OCI-LY3 (cell line): ENCODE results near the gene SLC26A8.
A peak's percentile ranks its signal among the peaks of the same experiment; 100 is the strongest.
"Not testable (repeated sequence)": the region's sequence is repeated elsewhere in the genome, so short reads cannot be mapped to it uniquely, and the experiment has no call there.

ENCODE experiments used
- H2AFZ ChIP-seq: fragments of 200-600, 300-600 bp; shearing (Covaris generic); 2 replicates; pipeline ENCODE4 v1.6.0; 2014; ENCODE audit warnings: antibody characterized with exemption, low read depth, low read length
- H3K27ac ChIP-seq: fragments of 200-600, 300-600 bp; sonication (generic); 2 replicates; pipeline ENCODE4 v1.5.1; 2014; ENCODE audit warnings: mild to moderate bottlenecking, low read length, moderate library complexity, mixed read lengths
- H3K27me3 ChIP-seq: fragments of 200-600, 300-600 bp; sonication (generic); 2 replicates; pipeline ENCODE4 v1.6.1; 2014; ENCODE audit warnings: low read depth, low read length, mixed read lengths
- H3K36me3 ChIP-seq: fragments of 200-600, 300-600 bp; sonication (generic); replicated peaks from 2 replicates; pipeline ENCODE3; 2014; ENCODE audit warnings: low read depth, low read length, mixed read lengths
- H3K4me1 ChIP-seq: fragments of 300-600, 200-600 bp; sonication (generic); 2 replicates; pipeline ENCODE4 v1.6.1; 2014; ENCODE audit warnings: low read length, mixed read lengths
- H3K4me2 ChIP-seq: fragments of 200-600, 300-600 bp; sonication (generic); 2 replicates; pipeline ENCODE4 v1.6.1; 2014; ENCODE audit warnings: low read length, mixed read lengths
- H3K4me3 ChIP-seq: fragments of 300-600, 200-600 bp; sonication (generic); 2 replicates; pipeline ENCODE4 v1.5.1; 2014; ENCODE audit warnings: antibody characterized with exemption, mild to moderate bottlenecking, low read length, moderate library complexity
- H3K79me2 ChIP-seq: fragments of 300-600, 200-600 bp; shearing (Covaris generic); 2 replicates; pipeline ENCODE4 v1.6.1; 2014; ENCODE audit warnings: mild to moderate bottlenecking, low read length, mixed read lengths
- H3K9ac ChIP-seq: fragments of 300-600, 200-600 bp; shearing (Covaris generic); 2 replicates; pipeline ENCODE4 v1.6.0; 2014; ENCODE audit warnings: mild to moderate bottlenecking, low read length, moderate library complexity
- H3K9me3 ChIP-seq: fragments of 200-600, 300-600 bp; shearing (Covaris generic); 2 replicates; pipeline ENCODE4 v1.6.1; 2014; ENCODE audit warnings: low read length, mixed read lengths; ENCODE audit not compliant: insufficient read depth
- H4K20me1 ChIP-seq: fragments of 200-600, 300-600 bp; sonication (generic); 2 replicates; pipeline ENCODE4 v1.6.1; 2016; ENCODE audit warnings: low read length, mixed read lengths; ENCODE audit not compliant: insufficient read depth
- EZH2phosphoT487 ChIP-seq: fragments of 200-600 bp; shearing (Covaris generic); IDR thresholded peaks from 2 replicates; pipeline ENCODE4 v1.6.1; 2018; ENCODE audit warnings: antibody characterized with exemption, mixed run types, low read depth
- TF ChIP-seq, protein P1 (sequence below): fragments of 200-600, 300-600 bp; sonication (generic); IDR thresholded peaks from 2 replicates; pipeline ENCODE4 v1.5.1; 2014; ENCODE audit warnings: antibody characterized with exemption, low read length, low read depth

The SLC26A8 gene

GRCh38 chr6:35919085-35919826 is 105.2 kb downstream of the SLC26A8 start:
- Histone ChIP-seq H3K79me2 (peaks cover 81% of the 10 kb centered on the region), H3K9me3 (no peaks in the 10 kb centered on the region), H3K36me3 (peaks cover 38% of the 10 kb centered on the region), H2AFZ (no peak overlapping the region), H3K4me3 (peak overlapping the region; percentile 97), H3K9ac (peak overlapping the region; percentile 80), H3K4me2 (peak overlapping the region; percentile 81), H3K4me1 (peaks cover 26% of the 10 kb centered on the region), H3K27ac (peak overlapping the region; percentile 63), H4K20me1 (peaks cover 32% of the 10 kb centered on the region), H3K27me3 (no peaks in the 10 kb centered on the region)
- TF ChIP-seq EZH2phosphoT487 = no peak
- TF ChIP-seq, protein P1, sequence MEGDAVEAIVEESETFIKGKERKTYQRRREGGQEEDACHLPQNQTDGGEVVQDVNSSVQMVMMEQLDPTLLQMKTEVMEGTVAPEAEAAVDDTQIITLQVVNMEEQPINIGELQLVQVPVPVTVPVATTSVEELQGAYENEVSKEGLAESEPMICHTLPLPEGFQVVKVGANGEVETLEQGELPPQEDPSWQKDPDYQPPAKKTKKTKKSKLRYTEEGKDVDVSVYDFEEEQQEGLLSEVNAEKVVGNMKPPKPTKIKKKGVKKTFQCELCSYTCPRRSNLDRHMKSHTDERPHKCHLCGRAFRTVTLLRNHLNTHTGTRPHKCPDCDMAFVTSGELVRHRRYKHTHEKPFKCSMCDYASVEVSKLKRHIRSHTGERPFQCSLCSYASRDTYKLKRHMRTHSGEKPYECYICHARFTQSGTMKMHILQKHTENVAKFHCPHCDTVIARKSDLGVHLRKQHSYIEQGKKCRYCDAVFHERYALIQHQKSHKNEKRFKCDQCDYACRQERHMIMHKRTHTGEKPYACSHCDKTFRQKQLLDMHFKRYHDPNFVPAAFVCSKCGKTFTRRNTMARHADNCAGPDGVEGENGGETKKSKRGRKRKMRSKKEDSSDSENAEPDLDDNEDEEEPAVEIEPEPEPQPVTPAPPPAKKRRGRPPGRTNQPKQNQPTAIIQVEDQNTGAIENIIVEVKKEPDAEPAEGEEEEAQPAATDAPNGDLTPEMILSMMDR = no peak

DNA sequence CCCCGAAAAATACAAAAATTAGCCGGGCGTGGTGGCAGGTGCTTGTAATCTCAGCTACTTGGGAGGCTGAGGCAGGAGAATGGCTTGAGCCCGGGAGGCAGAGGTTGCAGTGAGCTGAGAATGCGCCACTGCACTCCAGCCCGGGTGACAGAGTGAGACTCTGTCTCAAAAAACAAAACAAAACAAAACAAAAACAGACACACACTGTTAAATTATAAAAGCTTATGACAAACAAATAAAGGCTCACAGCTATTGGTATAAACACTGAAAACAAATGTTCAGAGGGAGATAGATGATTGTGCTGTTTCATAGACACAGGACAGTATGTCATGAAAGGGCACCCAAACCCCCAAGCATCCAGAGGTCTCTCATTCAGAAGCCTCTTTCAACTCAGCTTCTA is 107.5 kb downstream of the SLC26A8 start:
- Histone ChIP-seq H4K20me1 (peaks cover 32% of the 10 kb centered on the region), H3K4me2 (peak overlapping the region; percentile 81; the same call in 1 of the 2 replicates)
- H3K4me3 ChIP-seq = not testable (repeated sequence)

DNA sequence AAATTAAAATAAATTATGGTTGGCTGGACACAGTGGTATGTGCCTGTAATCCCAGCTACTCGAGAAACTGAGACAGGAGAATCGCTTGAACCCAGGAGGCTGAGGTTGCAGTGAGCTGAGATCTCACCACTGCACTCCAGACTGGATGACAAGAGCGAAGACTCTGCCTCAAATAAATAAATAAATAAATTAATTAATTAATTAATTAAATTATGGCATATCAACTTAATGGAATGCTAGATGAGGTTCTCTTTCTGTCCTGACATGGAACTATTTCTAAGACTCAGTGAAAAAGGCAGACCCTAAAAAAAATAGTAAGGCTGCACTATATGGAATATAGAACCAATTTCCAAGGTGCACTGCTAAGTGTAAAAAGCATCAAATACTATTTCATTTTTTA is 108.4 kb downstream of the SLC26A8 start:
- H3K4me2 ChIP-seq = no peak overlapping the region
- no peak for TF ChIP-seq EZH2phosphoT487
- TF ChIP-seq, protein P1 = no peak
- peaks cover 32% of the 10 kb centered on the region for H4K20me1 ChIP-seq
- H3K27me3 ChIP-seq = no peaks in the 10 kb centered on the region
- H3K9ac ChIP-seq = no peak overlapping the region
- no peak overlapping the region for H3K27ac ChIP-seq
- no peak overlapping the region for H2AFZ ChIP-seq
- H3K4me1 ChIP-seq = peaks cover 19% of the 10 kb centered on the region
- H3K79me2 ChIP-seq = peaks cover 97% of the 10 kb centered on the region
- H3K4me3 ChIP-seq = no peak overlapping the region
- H3K9me3 ChIP-seq = peaks cover 3% of the 10 kb centered on the region; the same call in 1 of the 2 replicates
- peaks cover 67% of the 10 kb centered on the region for H3K36me3 ChIP-seq

More for the DNA sequence above, 107.5 kb downstream of the SLC26A8 start:
- not testable (repeated sequence) for H3K9me3 ChIP-seq, H2AFZ ChIP-seq, H3K27ac ChIP-seq, H3K9ac ChIP-seq, H3K27me3 ChIP-seq
- peaks cover 96% of the 10 kb centered on the region for H3K79me2 ChIP-seq
- peaks cover 23% of the 10 kb centered on the region for H3K4me1 ChIP-seq
- peaks cover 58% of the 10 kb centered on the region for H3K36me3 ChIP-seq

- H3K4me3 ChIP-seq = no peak overlapping the region
- H3K4me2 ChIP-seq = no peak overlapping the region
- peaks cover 98% of the 10 kb centered on the region for H3K79me2 ChIP-seq
- no peak overlapping the region for H3K9ac ChIP-seq
- peaks cover 16% of the 10 kb centered on the region; the same call in 1 of the 2 replicates for H3K9me3 ChIP-seq
- peaks cover 30% of the 10 kb centered on the region for H4K20me1 ChIP-seq
- no peak overlapping the region for H3K27ac ChIP-seq
- H3K36me3 ChIP-seq = peaks cover 78% of the 10 kb centered on the region
- TF ChIP-seq EZH2phosphoT487 = no peak
- TF ChIP-seq, protein P1 = no peak
- no peak overlapping the region for H2AFZ ChIP-seq
- peaks cover 19% of the 10 kb centered on the region for H3K4me1 ChIP-seq
- no peaks in the 10 kb centered on the region for H3K27me3 ChIP-seq
Observed at GRCh38 chr6:35914536-35914935, 109.9 kb downstream of the SLC26A8 start.
